Ascending aorta (tissue), 2 donors: ENCODE results near the gene TM2D1. TPM values are rescaled to one million over a fixed set of nuclear protein-coding genes. Genes with fewer than 3 reads are reported as not detected.

Experiments used
- DNase-seq, 2 donors: peaks; one replicate each; pipeline ENCODE4 v3.0.0-alpha.2; 2019; ENCODE audit warnings: low spot score in 2 of 2
- H3K27ac ChIP-seq, 2 donors: fragments of 200-600 bp; sonication (generic); one replicate each; pipeline ENCODE4 v1.5.1; 2016 to 2017; ENCODE audit warnings: mild to moderate bottlenecking in 1 of 2
- H3K27me3 ChIP-seq: fragments of 200-600 bp; sonication (generic); one replicate; pipeline ENCODE4 v1.5.1; 2017
- H3K36me3 ChIP-seq, 2 donors: fragments of 200-600 bp; sonication (generic); one replicate each; pipeline ENCODE4 v1.5.1; 2016
- H3K4me1 ChIP-seq, 2 donors: fragments of 200-600 bp; sonication (generic); one replicate each; pipeline ENCODE4 v1.5.1; 2016 to 2017; ENCODE audit warnings: mild to moderate bottlenecking in 1 of 2
- H3K4me3 ChIP-seq, 2 donors: fragments of 200-600 bp; sonication (generic); one replicate each; pipeline ENCODE4 v1.5.1; 2016 to 2017; ENCODE audit warnings: mild to moderate bottlenecking in 1 of 2
- H3K9me3 ChIP-seq, 2 donors: fragments of 200-600 bp; sonication (generic); one replicate each; pipeline ENCODE4 v1.5.1; 2016
- CTCF ChIP-seq, 3 experiments: fragments of 200-600 bp in 2 of 3; fragments of 450-650 bp in 1 of 3; sonication (generic) in 2 of 3; IDR thresholded peaks; one replicate each; pipeline ENCODE4 v1.5.1; 2016 to 2019; ENCODE audit warnings: antibody characterized with exemption in 3 of 3, mild to moderate bottlenecking in 1 of 3, moderate library complexity in 1 of 3
- intact Hi-C: fragments of 100-400 bp; cut with DNase I; formaldehyde crosslinking; loops from one replicate; pipeline ENCODE4 v1.15.1; 2023
- total RNA-seq: library from RNA; depleted of rRNA; stranded (reverse); fragments of >200 nt; gene quantifications from one replicate; pipeline ENCODE4 v1.1.0, GENCODE V29; 2016

Gene TM2D1
- total RNA-seq, 1 donor from 2014 or later, result 43.2 TPM

DNA sequence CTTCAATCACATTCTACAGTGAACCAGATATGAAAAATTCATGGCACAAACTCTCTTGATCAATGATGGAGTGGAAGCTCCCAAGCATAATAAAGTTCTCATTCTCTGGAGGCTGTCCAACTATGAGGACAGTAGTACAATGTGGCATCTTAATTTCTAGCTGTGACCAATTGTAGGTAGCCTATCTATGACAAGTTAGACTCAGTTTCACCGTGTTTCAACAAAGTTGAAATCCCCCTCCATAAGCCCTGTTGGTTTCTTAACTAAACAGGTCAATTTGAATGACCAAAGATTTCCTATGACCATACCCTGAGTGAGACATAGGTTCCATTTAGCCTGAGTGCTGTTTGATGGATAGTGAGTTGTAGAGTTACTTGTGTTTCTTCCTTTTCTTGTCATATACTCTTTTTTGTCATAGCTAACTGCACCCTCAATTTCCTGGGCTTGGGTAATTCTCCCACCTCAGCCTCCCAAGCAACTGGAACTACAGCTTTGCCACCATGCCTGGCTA, 29.1 kb upstream of the TM2D1 start:
- DNase-seq, result no peak
- intact Hi-C loops, result no loop called here
- H3K27ac ChIP-seq, result no peak overlapping the region
- no peaks in the 10 kb centered on the region for H3K9me3 ChIP-seq
- TF ChIP-seq CTCF (IDR thresholded peaks at IDR 0.05), result no peak
- H3K4me1 ChIP-seq, result no peaks in the 10 kb centered on the region
- H3K4me3 ChIP-seq, result no peak overlapping the region
- H3K36me3 ChIP-seq, result peaks cover 0 to 5% of the 10 kb centered on the region in 2 donors
- no peaks in the 10 kb centered on the region for H3K27me3 ChIP-seq

- DNase-seq, result no peak
- Histone ChIP-seq H3K27ac (no peak overlapping the region), H3K4me3 (no peak overlapping the region), H3K4me1 (no peaks in the 10 kb centered on the region), H3K36me3 (peaks cover 0 to 5% of the 10 kb centered on the region in 2 donors), H3K9me3 (no peaks in the 10 kb centered on the region), H3K27me3 (no peaks in the 10 kb centered on the region)
- no peak for TF ChIP-seq CTCF (IDR thresholded peaks at IDR 0.05)
- intact Hi-C loops, result no loop called here
Measured at GRCh38 chr1:61752921-61753389, 28.0 kb upstream of the TM2D1 start.

- H3K4me3 ChIP-seq, result no peak overlapping the region
- H3K36me3 ChIP-seq, result no peaks in the 10 kb centered on the region
- H3K9me3 ChIP-seq, result no peaks in the 10 kb centered on the region
- H3K27ac ChIP-seq, result no peak overlapping the region
- peaks cover 0 to 11% of the 10 kb centered on the region in 2 donors for H3K4me1 ChIP-seq
- no peak for DNase-seq
- H3K27me3 ChIP-seq, result no peaks in the 10 kb centered on the region
- no peak for TF ChIP-seq CTCF (IDR thresholded peaks at IDR 0.05)
- intact Hi-C loops, result no loop called here
Measured at GRCh38 chr1:61749574-61749973, 24.6 kb upstream of the TM2D1 start.

GRCh38 chr1:61748566-61748965, 23.6 kb upstream of the TM2D1 start:
- Histone ChIP-seq H3K4me1 (peaks cover 0 to 20% of the 10 kb centered on the region in 2 donors), H3K9me3 (no peaks in the 10 kb centered on the region), H3K27ac (no peak overlapping the region), H3K36me3 (no peaks in the 10 kb centered on the region), H3K4me3 (no peak overlapping the region), H3K27me3 (no peaks in the 10 kb centered on the region)
- intact Hi-C loops, result no loop called here
- no peak for TF ChIP-seq CTCF (IDR thresholded peaks at IDR 0.05)
- DNase-seq, result no peak

- H3K27me3 ChIP-seq, result no peaks in the 10 kb centered on the region
- no peaks in the 10 kb centered on the region for H3K9me3 ChIP-seq
- H3K4me3 ChIP-seq, result no peak overlapping the region
- DNase-seq, result no peak
- TF ChIP-seq CTCF (IDR thresholded peaks at IDR 0.05), result no peak
- no peaks in the 10 kb centered on the region for H3K36me3 ChIP-seq
- H3K4me1 ChIP-seq, result peaks cover 0 to 21% of the 10 kb centered on the region in 2 donors
- H3K27ac ChIP-seq, result peak overlapping the region; percentile 46 to 71
- intact Hi-C loops, result no loop called here
Measured at GRCh38 chr1:61746813-61747212, 21.9 kb upstream of the TM2D1 start.
